Measurements from ENCODE around the gene ACOXL. TPM values are rescaled to one million over a fixed set of nuclear protein-coding genes. Genes with fewer than 3 reads are reported as not detected.

Gene ACOXL
- polyA plus RNA-seq, 3 donors = 0.10 TPM; not detected in 2

DNA sequence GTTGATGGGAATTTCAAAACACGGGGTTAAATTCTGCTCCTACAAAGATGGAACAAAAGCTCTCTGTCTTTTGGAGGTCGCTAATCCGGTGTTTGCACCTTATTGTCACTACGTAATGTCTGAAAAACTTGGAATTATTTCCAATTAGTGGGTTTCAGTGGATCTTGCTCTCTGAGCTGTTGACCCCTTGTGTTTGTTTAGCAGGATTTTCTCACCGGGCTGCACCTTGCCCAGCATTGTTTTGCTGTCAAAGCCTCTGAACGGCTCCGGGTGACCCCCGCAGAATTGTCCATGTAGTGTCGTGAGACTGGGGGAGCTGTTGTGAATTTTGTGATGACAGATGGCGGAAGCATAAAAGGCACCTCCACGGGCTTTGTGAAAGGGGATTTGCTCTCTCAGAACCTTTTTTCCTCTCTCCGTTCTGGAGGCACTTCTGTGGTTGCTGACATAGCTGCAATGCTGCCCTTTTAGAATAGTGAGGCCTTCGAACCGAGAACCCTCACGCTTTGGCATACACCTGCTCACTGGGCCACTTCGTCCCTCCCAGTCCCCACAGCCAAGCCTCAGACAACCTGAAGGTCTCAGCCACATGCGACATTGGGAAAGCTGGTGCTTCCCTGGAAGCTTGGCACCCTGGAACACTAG lies 129.4 kb downstream of the ACOXL start:
- no peak overlapping the region for H3K27ac ChIP-seq (ENCODE audit: low read depth, low read length)
- WGBS, 3 donors = 43 to 88% (median 85%) methylated on average over 17 of the region's 17 CpGs

DNA sequence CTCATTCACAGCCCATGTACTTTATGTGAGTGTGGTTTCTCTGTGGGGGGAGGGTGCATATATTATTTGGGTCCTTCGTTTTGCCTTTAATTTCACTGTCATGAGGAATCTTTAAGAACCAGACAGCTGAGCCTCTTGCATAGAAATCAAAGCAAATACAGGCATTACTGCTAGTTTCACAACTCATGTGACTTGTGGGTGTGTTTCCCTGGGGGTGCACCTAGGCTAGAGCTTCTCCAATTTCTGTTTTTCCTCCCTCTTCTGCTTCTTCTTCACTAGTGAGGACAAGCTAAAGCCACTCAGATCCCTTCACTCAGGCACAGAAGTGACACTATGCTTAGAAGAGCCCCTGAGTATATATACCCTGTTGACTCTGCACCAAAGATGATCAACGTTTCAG lies 131.4 kb downstream of the ACOXL start:
- H3K27ac ChIP-seq (ENCODE audit: low read depth, low read length) = no peak overlapping the region
- 74 to 89% (median 79%) methylated on average over 2 of the region's 2 CpGs for WGBS, 3 donors

- 77 to 87% (median 87%) methylated on average over 3 of the region's 3 CpGs for WGBS, 3 donors
Measured at GRCh38 chr2:110864176-110864575, 131.8 kb downstream of the ACOXL start.

DNA sequence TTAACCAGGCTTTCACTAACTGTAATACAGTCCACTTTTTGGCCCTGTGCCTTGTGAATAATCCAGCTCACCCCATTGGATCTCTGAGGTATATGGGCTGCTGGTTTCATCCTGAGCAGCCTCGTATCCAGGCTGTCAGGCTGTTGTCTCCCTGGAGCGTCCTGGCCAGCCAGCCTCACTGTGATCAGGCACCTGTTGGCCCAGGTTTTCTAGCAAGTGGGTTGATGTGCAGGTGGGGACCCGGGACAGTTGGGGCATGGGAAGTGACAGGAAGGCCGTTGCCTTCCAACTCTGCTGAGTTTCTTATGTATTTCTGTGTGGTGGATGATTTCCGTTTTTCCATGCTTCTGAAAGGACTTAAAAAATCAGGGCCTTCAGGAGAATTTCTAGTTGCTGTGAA lies 132.4 kb downstream of the ACOXL start:
- WGBS, 3 donors = 83 to 89% (median 85%) methylated on average over 5 of the region's 5 CpGs
- H3K27ac ChIP-seq (ENCODE audit: low read depth, low read length) = no peak overlapping the region

More at GRCh38 chr2:110864176-110864575, 131.8 kb downstream of the ACOXL start:
- H3K27ac ChIP-seq (ENCODE audit: low read depth, low read length) = no peak overlapping the region

DNA sequence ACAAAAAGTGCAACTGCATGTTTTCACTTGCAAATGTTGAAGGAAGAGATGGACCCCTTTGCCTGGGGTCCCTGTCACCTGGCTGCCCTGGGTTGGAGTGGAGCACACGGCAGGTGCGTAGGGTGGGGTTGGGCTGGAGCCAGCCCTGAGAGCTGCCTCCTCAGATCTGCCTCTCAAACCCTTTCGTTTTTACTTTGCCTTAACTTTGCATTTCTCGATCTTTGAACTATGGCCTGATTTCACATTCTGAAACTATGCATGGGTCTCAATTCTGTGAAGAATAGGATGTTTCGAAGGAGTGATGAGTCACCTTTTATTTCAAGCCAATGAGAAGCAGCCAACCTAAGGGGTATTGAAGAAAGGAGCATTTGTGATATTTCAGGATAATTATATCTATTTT lies 132.8 kb downstream of the ACOXL start:
- H3K27ac ChIP-seq (ENCODE audit: low read depth, low read length) = no peak overlapping the region
- 77 to 85% (median 80%) methylated on average over 5 of the region's 5 CpGs for WGBS, 3 donors

GRCh38 chr2:110866045-110866444 lies 133.7 kb downstream of the ACOXL start:
- 67 to 73% (median 70%) methylated on average over 7 of the region's 7 CpGs for WGBS, 3 donors
- no peak overlapping the region for H3K27ac ChIP-seq (ENCODE audit: low read depth, low read length)

GRCh38 chr2:110866466-110866865 lies 134.1 kb downstream of the ACOXL start:
- WGBS, 3 donors = 70 to 85% (median 81%) methylated on average over 8 of the region's 8 CpGs
- H3K27ac ChIP-seq (ENCODE audit: low read depth, low read length) = no peak overlapping the region

GRCh38 chr2:110867078-110867477 lies 134.7 kb downstream of the ACOXL start:
- H3K27ac ChIP-seq (ENCODE audit: low read depth, low read length) = no peak overlapping the region
- WGBS, 3 donors = 89 to 97% (median 93%) methylated on average over 2 of the region's 2 CpGs

DNA sequence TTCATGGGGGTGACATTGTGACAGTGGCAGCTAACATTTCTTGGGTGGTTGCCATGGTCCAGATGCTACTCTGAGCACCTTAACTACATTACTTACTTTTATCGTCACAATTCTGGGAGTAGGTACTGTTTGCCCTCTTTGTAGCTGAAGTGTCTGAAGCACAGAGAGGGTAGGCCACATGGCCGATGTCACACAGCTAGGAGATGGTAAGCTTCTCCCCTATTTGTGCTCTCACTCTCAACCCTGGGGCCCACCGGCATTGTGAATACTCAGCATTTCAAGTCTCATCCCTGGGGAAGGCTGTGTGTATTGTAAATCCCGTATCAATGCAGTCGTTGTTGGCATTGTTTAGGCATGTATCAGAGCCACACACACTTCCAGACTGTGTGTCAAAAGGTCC lies 136.6 kb downstream of the ACOXL start:
- no peak overlapping the region for H3K27ac ChIP-seq (ENCODE audit: low read depth, low read length)
- WGBS, 3 donors = 76 to 87% (median 76%) methylated on average over 5 of the region's 5 CpGs

- WGBS, 3 donors = 67 to 74% (median 70%) methylated on average over 10 of the region's 10 CpGs
- no peak overlapping the region for H3K27ac ChIP-seq (ENCODE audit: low read depth, low read length)
Measured at GRCh38 chr2:110869472-110870446, 137.4 kb downstream of the ACOXL start.

DNA sequence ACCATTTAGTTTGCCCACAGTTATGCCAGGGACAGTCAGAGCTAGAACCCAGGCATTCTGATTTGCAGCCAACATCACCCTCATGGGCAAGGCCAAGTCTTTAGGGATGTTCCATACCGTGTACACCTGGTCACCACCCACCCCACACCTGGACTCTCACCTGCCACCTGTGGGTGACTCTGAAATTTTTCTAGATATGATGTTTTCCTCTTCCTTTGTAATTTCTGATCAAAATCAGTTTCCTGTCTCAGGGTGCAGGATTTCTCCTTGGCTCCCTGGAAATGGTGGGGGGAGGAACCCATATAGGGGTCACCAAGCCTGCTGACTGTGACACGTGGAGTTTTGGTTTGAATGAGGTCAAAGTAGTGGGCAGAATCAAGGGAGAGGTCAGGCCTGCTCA lies 138.2 kb downstream of the ACOXL start:
- no peak overlapping the region for H3K27ac ChIP-seq (ENCODE audit: low read depth, low read length)

GRCh38 chr2:110871637-110872036 lies 139.3 kb downstream of the ACOXL start:
- no peak overlapping the region for H3K27ac ChIP-seq (ENCODE audit: low read depth, low read length)
- 77 to 89% (median 84%) methylated on average over 6 of the region's 6 CpGs for WGBS, 3 donors

More for the DNA sequence above, 138.2 kb downstream of the ACOXL start:
- 38 to 66% (median 61%) methylated on average over 2 of the region's 2 CpGs for WGBS, 3 donors

DNA sequence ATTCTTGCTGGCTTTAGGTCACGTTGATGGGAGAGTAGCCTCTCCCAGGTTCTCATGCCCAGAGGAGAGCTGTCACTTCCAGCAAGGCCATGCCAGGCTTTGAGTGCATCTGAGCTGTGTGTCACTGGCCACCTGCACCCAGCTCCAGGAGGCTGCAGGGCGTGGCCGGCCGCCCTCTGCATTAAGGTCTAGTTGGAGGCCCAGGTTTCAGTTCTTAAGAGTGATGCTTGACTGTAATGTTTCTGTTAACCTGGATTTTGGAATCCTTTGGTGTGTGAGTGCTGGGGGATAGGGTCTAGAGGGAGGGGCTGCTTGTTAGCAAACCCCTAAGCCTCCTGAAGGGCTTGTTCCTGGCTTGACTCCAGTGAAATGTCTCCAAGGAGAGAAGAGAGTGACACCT lies 140.1 kb downstream of the ACOXL start:
- H3K27ac ChIP-seq (ENCODE audit: low read depth, low read length) = no peak overlapping the region
- WGBS, 3 donors = 90 to 97% (median 93%) methylated on average over 4 of the region's 4 CpGs

GRCh38 chr2:110873056-110873502 lies 140.7 kb downstream of the ACOXL start:
- H3K27ac ChIP-seq (ENCODE audit: low read depth, low read length) = no peak overlapping the region
- WGBS, 3 donors = 89 to 94% (median 92%) methylated on average over 9 of the region's 9 CpGs

- 85 to 93% (median 90%) methylated on average over 16 to 17 of the region's 17 CpGs for WGBS, 3 donors
- H3K27ac ChIP-seq (ENCODE audit: low read depth, low read length) = no peak overlapping the region
Measured at GRCh38 chr2:110873597-110874452, 141.5 kb downstream of the ACOXL start.

DNA sequence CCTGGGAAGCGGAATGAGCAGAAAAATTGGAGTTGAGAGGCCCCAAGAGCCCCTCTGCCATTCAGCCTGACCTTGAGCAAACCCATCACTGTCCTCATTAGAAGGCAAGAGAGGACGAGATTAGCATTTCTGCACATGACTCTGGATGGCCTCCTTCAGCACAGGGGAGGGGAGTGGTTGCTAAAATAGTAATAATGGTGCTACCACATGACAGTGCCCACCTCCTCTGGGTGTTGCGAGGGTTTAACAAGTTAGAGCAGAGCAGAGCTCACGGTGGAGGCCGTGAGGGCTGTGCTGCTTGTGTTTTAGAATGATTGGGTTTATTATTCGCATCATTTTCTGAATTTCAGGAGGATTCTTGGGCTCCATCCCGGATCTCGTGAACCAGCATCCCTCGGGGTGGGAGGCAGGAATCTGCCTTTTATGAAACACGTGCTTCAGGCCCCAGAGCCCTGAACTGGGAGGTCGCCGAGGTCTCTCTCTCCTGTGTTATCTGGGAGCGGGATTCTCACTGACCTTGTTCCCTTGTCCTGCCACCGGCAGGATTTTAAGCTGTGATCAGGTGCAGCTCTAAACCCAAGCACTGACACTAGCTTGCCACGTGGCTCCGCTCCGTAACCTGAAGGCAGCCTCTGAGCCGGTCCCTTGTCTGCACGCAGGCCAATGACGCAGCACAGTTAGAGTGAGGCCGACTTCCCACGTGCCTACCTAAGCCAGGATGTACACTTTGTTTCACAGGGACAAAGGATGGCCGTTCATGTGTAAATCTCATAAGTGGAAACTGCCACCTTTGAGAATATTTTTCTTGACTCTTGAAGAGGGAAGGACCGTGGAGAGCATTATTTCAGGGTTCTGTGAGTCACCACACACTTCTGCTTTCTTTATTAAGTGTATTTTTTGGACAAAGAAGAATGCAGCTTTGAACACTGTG lies 142.3 kb downstream of the ACOXL start:
- 78 to 85% (median 83%) methylated on average over 23 to 24 of the region's 24 CpGs for WGBS, 3 donors
- no peak overlapping the region for H3K27ac ChIP-seq (ENCODE audit: low read depth, low read length)

- H3K27ac ChIP-seq (ENCODE audit: low read depth, low read length) = no peak overlapping the region
- WGBS, 3 donors = 88 to 92% (median 88%) methylated on average over 6 of the region's 6 CpGs
Measured at GRCh38 chr2:110875384-110875725, 143.0 kb downstream of the ACOXL start.

All from adipose tissue (tissue), 3 donors.